Astrocyte of the spinal cord (primary cell): ENCODE results near the gene POLR2J2.
"Not testable (repeated sequence)": the region's sequence is repeated elsewhere in the genome, so short reads cannot be mapped to it uniquely, and the experiment has no call there.

Source experiments
- DNase-seq: peaks from one replicate; pipeline ENCODE4 v3.0.0; 2011; ENCODE audit warnings: low read depth, low spot score
- H3K4me3 ChIP-seq: 2 replicates; pipeline ENCODE4 v1.5.1; 2011; ENCODE audit warnings: low read depth, mild to moderate bottlenecking, low read length, moderate library complexity
- in situ Hi-C: cut with HindIII; loops from 2 replicates; pipeline ENCODE4 v1.10.0; 2017; ENCODE audit warnings: low sequenced_read_pairs

The POLR2J2 gene

GRCh38 chr7:102671166-102671955 lies at the start of gene POLR2J2:
TSS of gene POLR2J2 (minus strand) at chr7:102671663. CDS start at chr7:102671601, 62 bp downstream.
- in situ Hi-C loops, result not testable (repeated sequence)
- H3K4me3 ChIP-seq, result peak within 1 kb of the TSS; percentile 39
- peak; percentile 52 for DNase-seq

GRCh38 chr7:102718491-102718890 lies 47.0 kb upstream of the POLR2J2 start:
- H3K4me3 ChIP-seq, in situ Hi-C loops: not testable (repeated sequence)
- DNase-seq, result peak; percentile 24

GRCh38 chr7:102715718-102716117 lies 44.3 kb upstream of the POLR2J2 start:
- H3K4me3 ChIP-seq, DNase-seq, in situ Hi-C loops: not testable (repeated sequence)

GRCh38 chr7:102714774-102715522 lies 43.5 kb upstream of the POLR2J2 start:
- H3K4me3 ChIP-seq, in situ Hi-C loops, DNase-seq: not testable (repeated sequence)

- DNase-seq, H3K4me3 ChIP-seq, in situ Hi-C loops: not testable (repeated sequence)
These were observed 42.2 kb upstream of the POLR2J2 start for GRCh38 chr7:102713691-102714080.

- DNase-seq, result peak; percentile 25
- in situ Hi-C loops, H3K4me3 ChIP-seq: not testable (repeated sequence)
These were observed 41.7 kb upstream of the POLR2J2 start for GRCh38 chr7:102713011-102713690.

- DNase-seq, in situ Hi-C loops, H3K4me3 ChIP-seq: not testable (repeated sequence)
These were observed 27.7 kb upstream of the POLR2J2 start for GRCh38 chr7:102698962-102699750.

GRCh38 chr7:102697642-102698512 lies 26.4 kb upstream of the POLR2J2 start:
- in situ Hi-C loops, H3K4me3 ChIP-seq: not testable (repeated sequence)
- DNase-seq, result peak; percentile 37

GRCh38 chr7:102696009-102696408 lies 24.5 kb upstream of the POLR2J2 start:
- in situ Hi-C loops, H3K4me3 ChIP-seq, DNase-seq: not testable (repeated sequence)

- DNase-seq, in situ Hi-C loops, H3K4me3 ChIP-seq: not testable (repeated sequence)
These were observed 23.6 kb upstream of the POLR2J2 start for GRCh38 chr7:102695033-102695552.

- in situ Hi-C loops, DNase-seq, H3K4me3 ChIP-seq: not testable (repeated sequence)
These were observed 22.5 kb upstream of the POLR2J2 start for GRCh38 chr7:102694008-102694407.

- in situ Hi-C loops, DNase-seq, H3K4me3 ChIP-seq: not testable (repeated sequence)
These were observed 19.1 kb upstream of the POLR2J2 start for GRCh38 chr7:102690602-102691001.

GRCh38 chr7:102689436-102690282 lies 18.2 kb upstream of the POLR2J2 start:
- DNase-seq, H3K4me3 ChIP-seq, in situ Hi-C loops: not testable (repeated sequence)

- H3K4me3 ChIP-seq, in situ Hi-C loops, DNase-seq: not testable (repeated sequence)
These were observed 17.0 kb upstream of the POLR2J2 start for GRCh38 chr7:102688299-102689036.
